Spleen (tissue), 7 donors: ENCODE measurements around the gene HCFC1.
A peak's percentile ranks its signal among the peaks of the same experiment; 100 is the strongest.

Experiments
- CTCF ChIP-seq, 11 experiments: fragments of 200-600 bp in 7 of 11; fragments of 450-650 bp in 4 of 11; sonication (generic) in 4 of 11; IDR thresholded peaks in 8 of 11; conservative IDR thresholded peaks in 3 of 11; 1 replicate in 7 of 11; 2 replicates in 4 of 11; pipeline versions ENCODE4 v1.4.0 to v1.8.0; 2016 to 2021; ENCODE audit warnings: antibody characterized with exemption in 11 of 11, inconsistent platforms in 4 of 11, mild to moderate bottlenecking in 1 of 11
- POLR2A ChIP-seq, 3 donors: fragments of 450-650 bp; IDR thresholded peaks; one replicate each; pipeline ENCODE4 v1.5.1; 2017; ENCODE audit warnings: antibody characterized with exemption in 3 of 3, mild to moderate bottlenecking in 1 of 3
- POLR2AphosphoS5 ChIP-seq, 3 donors: sonication (generic); formaldehyde crosslinking; IDR thresholded peaks; one replicate each; pipeline ENCODE4 v1.5.1; 2017; ENCODE audit warnings: antibody characterized with exemption in 3 of 3
- donor health status: DM: no; HTN: no; CAD: no; lungs with moderate emphysema.
- donor health status: DM: no; HTN: no; CAD: no.
- donor health status: DM: no; HTN: no; CAD: no.

DNA sequence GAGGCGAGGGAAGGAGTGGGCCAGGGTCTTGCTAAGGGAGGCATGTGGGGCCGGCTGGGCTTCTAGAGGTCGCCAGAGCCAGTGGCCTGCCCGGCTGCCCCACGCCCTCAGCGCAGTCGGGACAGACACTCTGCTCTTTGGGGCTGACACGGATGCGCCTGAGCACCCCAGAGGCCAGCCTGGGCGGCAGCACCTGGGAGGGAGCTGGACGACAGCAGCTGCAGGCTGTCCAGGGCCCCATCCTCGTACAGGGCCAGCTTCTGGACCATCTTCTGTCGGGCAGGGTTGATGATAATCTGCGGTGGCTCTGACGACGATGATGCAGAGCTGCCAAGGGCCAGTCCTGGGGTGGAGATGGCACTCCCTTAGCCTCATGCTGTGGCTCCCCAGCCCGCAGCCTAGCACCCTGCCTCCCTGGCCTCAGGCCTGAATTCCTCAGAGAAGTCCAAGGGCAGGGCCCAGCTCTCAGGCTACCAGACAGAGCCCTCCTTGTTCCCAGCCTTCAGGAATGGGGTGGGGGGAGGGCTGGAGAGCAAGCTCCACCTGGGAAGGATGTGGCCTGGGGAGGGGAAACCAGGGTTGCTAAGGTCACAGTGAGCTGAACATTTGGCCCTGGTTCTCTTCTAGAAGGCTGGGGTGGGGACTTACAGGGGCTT is 40.8 kb upstream of the HCFC1 start:
- TF ChIP-seq POLR2A (IDR thresholded peaks at IDR 0.05) (no peak), CTCF (IDR thresholded peaks at IDR 0.05 in 8 of 11, conservative IDR thresholded peaks at IDR 0.05 in 3 of 11) (no peak), POLR2AphosphoS5 (IDR thresholded peaks at IDR 0.05) (peak in 2 of 3 donors; percentile 12 to 54)
